Stomach (tissue), 4 donors: ENCODE measurements around the gene KRTAP5-4.

Source experiments
- CTCF ChIP-seq, 7 experiments: fragments of 450-650 bp in 4 of 7; fragments of 200-600 bp in 3 of 7; sonication (generic) in 3 of 7; IDR thresholded peaks; one replicate each; pipeline ENCODE4 v1.5.1; 2016 to 2019; ENCODE audit warnings: antibody characterized with exemption in 7 of 7, control low read depth in 2 of 7, mild to moderate bottlenecking in 1 of 7
- EP300 ChIP-seq: sonication (generic); formaldehyde crosslinking; IDR thresholded peaks from one replicate; pipeline ENCODE4 v1.6.1; 2017; ENCODE audit warnings: antibody characterized with exemption
- POLR2AphosphoS5 ChIP-seq, 3 donors: sonication (generic); formaldehyde crosslinking; IDR thresholded peaks; one replicate each; pipeline ENCODE4 v1.6.1; 2016; ENCODE audit warnings: antibody characterized with exemption in 3 of 3

- TF ChIP-seq POLR2AphosphoS5 (IDR thresholded peaks at IDR 0.05) (no peak), EP300 (no peak), CTCF (IDR thresholded peaks at IDR 0.05) (peak in 5 of 7 experiments; percentile 91 to 99 (median 95))
Observed at GRCh38 chr11:1652771-1653540, 31.0 kb upstream of the KRTAP5-4 start.
